Activated CD8-positive, alpha-beta memory T cell treated with anti-CD3 and anti-CD28 coated beads for 48 hours (primary cell): ENCODE results near the gene IQGAP3.

Source experiments
- DNase-seq, 3 experiments: peaks; one replicate each; pipeline ENCODE4 v3.0.0-alpha.2; 2020; ENCODE audit warnings: low read depth in 2 of 3, low spot score in 2 of 3

Gene IQGAP3

GRCh38 chr1:156485984-156486383 is 86.4 kb downstream of the IQGAP3 start:
- no peak for DNase-seq

- no peak for DNase-seq
Measured at GRCh38 chr1:156484480-156485058, 87.8 kb downstream of the IQGAP3 start.

GRCh38 chr1:156483397-156483796 is 89.0 kb downstream of the IQGAP3 start:
- no peak for DNase-seq

- no peak for DNase-seq
Measured at GRCh38 chr1:156482276-156482675, 90.1 kb downstream of the IQGAP3 start.

GRCh38 chr1:156481527-156481926 is 90.8 kb downstream of the IQGAP3 start:
- no peak for DNase-seq

GRCh38 chr1:156480411-156481192 is 91.8 kb downstream of the IQGAP3 start:
- DNase-seq, result peak in 1 of 3 experiments; percentile 47

GRCh38 chr1:156480016-156480370 is 92.4 kb downstream of the IQGAP3 start:
- no peak for DNase-seq

- DNase-seq, result no peak
Measured at GRCh38 chr1:156479093-156480015, 93.0 kb downstream of the IQGAP3 start.

GRCh38 chr1:156478250-156478627 is 94.1 kb downstream of the IQGAP3 start:
- DNase-seq, result no peak

GRCh38 chr1:156477526-156478249 is 94.7 kb downstream of the IQGAP3 start:
- no peak for DNase-seq

- no peak for DNase-seq
Measured at GRCh38 chr1:156476501-156477298, 95.7 kb downstream of the IQGAP3 start.

- DNase-seq, result no peak
Measured at GRCh38 chr1:156475568-156476500, 96.5 kb downstream of the IQGAP3 start.
